GM21576 (cell line): Measurements from ENCODE around the gene DENND2A.

ENCODE experiments used
- ATAC-seq: cut with Tn5 transposase; IDR thresholded peaks from one replicate; pipeline ENCODE4 v1.9.1; 2021; ENCODE audit warnings: mild to moderate bottlenecking, moderate library complexity; ENCODE audit not compliant: unreplicated experiment

Gene DENND2A

GRCh38 chr7:140476698-140477261, 163.8 kb downstream of the DENND2A start:
- no peak for ATAC-seq

DNA sequence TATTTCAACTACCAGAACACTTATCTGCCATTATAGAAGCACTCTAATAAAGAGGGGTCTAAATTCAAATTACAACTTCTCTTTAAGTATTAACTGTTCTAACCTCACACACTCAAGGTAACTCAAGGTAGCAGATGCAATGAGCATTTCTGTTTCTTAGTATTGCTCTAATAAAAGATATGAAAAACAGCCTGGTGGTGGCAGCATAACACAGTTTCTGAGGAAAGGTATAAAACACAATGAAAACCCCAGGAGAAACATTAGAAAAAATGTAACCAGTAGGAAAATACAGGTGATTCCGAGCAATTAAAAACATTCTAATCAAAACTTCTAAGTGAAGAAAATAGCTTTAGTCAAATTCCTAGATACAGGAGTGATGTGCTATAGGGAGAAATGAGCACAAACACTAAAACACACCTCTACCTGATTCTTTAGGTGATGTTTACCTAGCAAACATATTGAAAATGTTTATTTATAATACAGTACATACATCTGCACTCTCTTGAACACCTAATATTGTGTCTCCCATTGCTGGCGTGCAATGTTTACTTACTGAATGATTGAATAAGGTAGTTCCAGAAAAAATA, 164.8 kb downstream of the DENND2A start:
- no peak for ATAC-seq
